NCI-H1694 (cell line): ENCODE data around the gene BMPR1B.
"Not testable (repeated sequence)": the region's sequence is repeated elsewhere in the genome, so short reads cannot be mapped to it uniquely, and the experiment has no call there.

ENCODE experiments used
- DNase-seq: peaks from one replicate; lab custom pipeline; 2025; lab: John Stamatoyannopoulos, UW

BMPR1B gene

DNA sequence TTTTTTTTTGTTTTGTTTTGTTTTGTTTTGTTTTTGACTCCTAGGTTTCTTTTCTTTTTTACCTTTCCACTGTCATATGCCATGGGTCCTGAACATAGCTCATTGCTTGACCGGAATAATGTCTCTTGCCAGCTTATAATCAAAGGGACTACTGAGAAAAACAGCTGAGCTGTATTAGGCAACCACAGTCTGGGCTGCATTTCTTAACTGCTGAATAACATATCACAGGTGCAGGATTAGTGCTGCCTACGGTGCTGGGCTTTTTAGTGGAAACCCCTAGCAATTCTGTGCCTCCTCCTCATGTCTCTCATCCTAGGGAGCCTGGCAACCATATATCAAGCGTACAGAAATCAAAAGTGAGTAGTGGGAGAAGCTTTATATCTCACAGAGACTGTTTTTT is 333.5 kb downstream of the BMPR1B start:
- DNase-seq = no peak

DNA sequence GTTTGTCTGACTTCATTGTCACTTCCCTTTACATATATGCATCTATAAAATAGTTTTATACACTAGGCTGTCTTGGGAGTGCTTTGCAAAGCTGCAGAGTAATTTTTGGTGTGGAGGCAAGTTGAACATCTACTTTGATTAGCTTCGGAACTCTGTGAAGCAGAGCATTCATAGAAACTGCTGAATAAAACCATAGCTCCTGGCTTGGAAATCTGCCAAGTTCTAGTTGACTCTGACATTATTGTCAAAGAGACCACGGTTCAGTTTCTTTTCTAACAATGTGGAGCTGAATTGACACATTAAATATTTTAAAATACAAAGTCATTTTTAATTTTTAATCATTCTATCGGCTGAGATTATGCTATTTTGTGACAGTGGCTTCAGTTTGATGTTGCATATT is 335.0 kb downstream of the BMPR1B start:
- DNase-seq = no peak

DNA sequence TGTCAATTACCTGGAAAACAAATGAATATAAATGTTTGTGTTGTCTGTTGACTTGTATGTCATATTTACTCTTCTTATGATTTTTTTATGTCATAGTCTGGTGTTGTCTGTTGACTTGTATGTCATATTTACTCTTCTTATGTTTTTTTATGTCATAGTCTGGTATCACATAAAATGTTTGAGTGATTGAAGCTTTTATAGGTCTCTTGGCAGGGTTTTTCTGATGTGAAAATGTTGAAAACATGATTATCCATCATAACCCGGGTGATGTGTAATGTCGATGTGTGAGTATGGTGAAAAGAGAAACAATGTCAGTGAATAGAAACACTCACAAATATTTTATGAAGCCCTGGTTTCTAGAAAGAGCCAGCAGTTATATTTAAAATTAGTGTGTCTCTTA is 335.7 kb downstream of the BMPR1B start:
- DNase-seq = no peak

DNA sequence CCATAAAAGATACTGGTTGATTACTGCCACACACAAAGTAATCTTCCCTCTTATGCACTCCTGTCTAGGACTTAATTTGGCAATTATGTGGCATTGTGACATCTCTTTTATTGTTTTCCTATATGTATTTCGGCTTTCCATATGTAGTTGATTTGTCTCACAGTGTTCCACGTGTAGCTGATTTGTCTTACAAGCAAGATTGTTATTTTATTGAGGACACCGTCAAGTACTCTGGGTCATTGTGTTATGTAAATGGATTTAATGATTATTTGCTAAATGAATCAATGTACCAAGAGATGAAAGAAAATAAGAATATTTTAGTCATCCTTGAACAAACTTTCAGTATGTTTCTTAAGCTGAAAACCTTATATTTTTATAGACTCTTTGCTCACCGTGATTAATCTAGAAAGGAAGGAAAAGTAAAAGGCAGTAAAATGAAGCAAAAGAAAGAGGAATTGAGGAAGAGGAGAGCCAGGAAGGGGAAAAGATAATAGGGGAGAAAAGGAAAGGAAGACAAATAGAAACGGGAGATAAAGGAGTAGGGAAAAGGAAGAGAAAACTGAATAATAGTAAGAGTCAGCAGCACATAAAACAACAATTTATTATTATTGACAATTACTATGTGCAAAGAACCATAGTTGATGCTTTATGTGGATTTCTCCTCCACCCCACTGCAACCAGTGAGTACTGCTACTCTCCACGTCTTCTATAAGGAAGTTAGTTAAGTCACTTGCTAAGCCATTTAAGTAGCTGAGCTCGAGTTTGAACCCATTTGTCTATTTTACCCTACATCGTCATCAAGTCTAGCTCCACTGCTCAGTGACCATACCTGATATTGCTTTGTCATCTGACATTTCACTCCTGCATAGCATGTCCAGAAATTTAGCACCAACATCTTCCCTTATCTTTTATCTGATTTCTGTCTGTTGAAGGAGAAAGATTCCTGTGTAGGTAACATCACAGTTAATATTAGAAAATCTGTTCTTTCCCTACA is 336.5 kb downstream of the BMPR1B start:
- DNase-seq = no peak

DNA sequence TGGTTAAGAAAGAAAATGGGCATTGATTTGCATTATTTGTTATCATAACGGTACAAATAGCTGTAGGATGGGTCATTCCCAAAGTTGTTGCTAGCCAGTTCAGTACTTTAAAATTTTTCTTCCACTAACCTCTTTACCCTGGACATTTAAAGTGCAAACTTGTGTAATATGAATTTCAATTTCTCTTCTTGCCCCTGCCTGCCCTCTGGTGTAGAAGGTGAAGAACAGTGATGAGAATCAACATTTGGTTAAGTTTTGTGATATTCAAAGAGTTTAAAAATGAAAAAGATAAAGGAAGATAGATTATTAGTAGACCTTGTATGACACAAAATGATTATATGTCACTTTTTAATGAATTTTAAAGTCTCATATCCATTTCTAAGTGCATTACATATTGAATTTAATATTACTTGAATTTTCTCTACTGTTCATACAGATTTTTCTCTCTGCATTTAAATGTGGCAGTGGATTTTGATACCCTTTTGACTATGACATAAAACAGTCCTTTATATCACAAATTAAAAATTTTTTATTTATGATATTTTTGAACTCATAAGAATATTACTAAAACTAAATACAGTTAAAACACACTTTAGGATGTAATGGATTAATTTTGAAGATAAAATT is 337.7 kb downstream of the BMPR1B start:
- DNase-seq = no peak

DNA sequence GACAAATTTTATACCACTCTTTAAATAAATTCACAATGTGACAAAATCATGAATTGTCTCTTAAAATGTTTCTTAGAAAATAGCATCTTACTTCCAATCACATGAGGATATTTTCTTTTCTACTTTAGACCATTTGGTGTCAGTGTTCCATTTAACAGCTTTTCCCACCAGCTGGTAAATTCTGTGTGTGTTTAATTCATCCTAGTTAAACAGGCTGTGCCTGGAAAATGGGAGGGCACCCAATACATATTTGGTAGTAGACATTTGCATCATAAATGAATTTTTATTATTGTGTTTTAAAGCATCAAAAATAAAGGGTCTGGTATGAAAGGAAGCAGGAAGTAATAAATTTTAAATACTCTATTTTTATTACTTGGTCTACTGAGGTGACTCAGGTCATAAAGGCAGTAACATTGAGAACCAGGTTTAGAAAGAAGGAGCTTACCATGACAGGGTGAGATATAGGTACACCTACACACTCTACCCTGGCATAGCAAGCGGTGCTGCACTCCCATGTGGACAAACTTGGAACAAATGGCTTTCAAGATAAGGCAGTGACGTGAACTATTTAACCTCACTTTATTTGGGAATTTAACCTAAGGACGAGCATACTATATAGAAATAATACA is 344.5 kb downstream of the BMPR1B start:
- no peak for DNase-seq

DNA sequence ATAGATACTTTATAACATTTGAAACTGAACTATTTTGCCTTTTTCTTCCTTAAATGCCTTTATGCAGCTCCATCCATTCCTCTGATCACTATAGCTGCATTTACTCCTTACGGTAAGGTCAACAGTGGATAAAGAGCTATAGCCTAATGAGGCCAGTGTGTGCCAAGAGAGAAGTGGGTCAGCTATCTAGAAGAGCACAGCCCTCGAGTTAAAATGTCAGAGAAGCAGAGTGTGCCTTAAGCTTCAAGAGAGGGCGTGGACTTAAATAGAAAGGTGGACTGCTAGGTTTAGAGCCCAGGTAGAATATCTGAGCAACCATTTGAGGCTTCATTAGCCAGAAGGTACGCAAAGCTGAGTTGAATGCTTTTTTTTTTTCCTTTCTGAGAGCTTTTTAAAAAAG is 347.4 kb downstream of the BMPR1B start:
- DNase-seq = no peak

DNA sequence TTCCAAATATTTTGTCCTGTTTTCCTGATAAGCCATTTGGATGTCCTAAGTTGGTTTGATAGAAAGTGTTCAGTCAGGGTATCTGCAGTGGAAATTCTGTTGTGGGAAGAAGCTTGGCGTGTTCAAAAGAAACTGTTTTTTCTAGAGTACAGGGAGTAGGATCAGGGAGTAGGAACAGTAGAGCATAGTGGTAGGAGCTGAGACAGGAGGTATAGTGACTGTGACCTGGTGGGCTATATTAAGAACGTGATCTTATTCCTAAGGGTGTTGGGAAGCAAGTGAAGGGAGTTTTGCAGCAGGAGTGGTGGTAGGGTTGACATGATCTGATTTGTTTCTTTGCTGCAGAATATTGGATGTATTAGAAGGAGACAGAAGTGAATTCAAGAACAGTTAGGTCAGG is 348.2 kb downstream of the BMPR1B start:
- DNase-seq = no peak

DNA sequence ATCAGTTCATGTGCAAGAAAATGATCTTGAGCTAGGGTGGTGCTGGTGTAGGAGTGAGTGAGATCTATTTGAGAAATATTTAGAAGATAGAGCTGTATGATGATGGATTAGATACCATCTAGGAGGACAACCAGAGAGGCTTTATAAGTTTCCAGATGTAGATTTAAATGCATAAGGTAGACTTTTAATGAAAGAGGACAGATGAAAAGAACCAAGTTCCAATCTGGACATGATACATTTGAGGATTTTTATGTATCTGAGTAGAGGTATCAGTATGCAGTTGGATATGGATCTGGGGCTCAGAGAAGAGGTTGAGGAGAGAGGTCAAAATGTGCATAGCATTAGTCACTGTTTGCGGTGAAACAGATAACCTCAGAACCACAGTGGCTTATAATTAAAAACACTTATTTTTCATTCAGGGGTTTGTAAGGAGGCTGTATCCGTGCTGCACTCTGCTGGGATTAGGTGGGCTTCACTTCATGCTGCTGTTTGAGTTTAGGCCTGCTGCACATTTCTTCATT is 348.7 kb downstream of the BMPR1B start:
- no peak for DNase-seq

DNA sequence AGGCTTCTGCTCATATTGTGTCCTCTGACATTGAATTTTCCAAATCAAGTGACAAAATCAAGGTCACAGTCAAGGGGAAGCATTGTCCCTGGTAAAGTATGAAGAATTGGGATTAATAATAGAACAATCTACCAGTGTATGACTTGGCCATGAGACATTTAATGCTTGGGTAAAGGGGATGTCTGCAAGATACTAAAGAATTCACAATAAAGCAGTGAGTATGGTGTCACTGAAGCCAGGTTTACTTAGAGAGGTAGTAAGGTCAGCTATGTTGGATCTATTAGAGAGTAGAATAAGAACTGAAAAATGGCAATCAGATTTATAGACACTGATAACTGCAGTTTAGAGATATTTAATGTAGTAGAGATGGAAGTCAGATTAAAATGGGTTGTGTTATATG is 349.2 kb downstream of the BMPR1B start:
- DNase-seq = no peak

DNA sequence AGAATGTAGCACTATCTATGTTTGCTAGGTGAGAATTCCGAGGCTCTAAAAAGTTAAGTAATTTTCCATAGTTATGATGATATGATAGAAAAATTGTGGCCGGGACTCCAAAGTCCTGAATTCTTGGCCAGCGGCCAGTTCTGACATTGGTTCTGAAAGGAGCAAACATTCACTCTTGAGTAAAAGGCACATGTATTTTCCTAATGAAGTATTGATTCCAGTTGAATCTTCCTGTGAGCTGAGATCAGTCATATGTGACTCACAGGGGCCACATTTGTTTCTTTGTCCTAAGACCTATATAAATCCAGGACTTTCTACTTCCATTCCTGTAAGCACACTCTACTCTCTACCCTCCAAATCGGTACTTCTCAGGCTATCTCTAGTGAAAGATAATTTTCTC is 349.9 kb downstream of the BMPR1B start:
- DNase-seq = no peak

DNA sequence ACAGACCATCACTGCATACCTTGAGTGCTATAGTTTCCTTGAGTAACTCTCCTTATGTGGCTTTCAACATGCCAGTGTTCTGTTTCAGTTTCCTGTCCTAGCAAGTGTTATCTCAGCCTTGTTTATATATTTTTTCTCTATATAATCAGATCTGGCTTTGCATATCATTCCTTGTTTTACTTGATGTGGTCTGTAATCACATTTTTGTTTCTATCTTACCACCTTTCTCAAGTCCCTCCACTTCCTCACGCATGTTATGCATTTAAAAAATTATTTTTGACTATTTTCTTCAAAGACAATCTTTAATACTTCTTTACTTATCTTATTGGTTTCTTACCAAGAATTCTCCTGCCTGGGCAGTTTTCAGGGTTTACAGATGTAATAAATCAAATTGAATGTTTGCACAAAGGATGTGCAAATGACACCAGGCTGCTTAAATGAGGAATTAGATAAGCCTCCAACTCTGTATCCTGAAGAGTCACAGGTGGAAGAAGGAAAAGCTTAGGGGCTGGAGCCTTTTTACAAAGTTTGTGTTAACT is 351.2 kb downstream of the BMPR1B start:
- DNase-seq = no peak

DNA sequence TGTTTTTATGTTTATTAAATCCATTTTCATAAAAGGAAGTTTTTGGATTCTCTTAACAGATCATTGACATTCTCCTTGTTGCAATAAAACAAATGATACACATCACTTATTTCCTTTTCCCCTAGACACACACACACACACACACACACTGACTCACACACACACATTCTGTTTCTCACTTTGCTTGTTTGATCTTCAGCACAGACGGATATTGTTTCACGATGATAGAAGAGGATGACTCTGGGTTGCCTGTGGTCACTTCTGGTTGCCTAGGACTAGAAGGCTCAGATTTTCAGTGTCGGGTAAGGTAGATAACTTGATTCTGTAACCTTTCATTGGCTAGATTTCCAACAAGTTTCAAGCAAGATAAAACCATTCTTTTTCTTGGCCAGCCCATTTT is 356.8 kb downstream of the BMPR1B start:
- DNase-seq = no peak

DNA sequence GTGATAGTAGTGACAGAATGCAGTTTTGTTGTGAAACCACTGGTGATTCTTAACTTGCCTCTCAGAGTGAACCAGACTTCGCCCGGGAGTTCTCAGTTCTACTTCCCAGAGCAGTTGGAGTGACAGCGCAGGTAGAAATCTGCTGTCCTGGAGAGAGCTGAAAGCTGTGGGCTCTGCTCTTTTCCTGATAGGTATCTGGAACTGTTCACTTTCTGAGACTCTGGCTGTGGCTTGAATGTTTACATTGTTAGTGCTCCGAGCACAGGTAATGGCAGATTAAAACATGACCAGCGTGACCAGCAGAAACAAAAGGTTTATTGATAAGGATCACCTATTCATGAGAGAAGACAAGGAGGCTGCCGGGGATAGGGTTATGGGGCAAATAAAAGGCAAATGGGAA is 360.7 kb downstream of the BMPR1B start:
- DNase-seq = no peak

DNA sequence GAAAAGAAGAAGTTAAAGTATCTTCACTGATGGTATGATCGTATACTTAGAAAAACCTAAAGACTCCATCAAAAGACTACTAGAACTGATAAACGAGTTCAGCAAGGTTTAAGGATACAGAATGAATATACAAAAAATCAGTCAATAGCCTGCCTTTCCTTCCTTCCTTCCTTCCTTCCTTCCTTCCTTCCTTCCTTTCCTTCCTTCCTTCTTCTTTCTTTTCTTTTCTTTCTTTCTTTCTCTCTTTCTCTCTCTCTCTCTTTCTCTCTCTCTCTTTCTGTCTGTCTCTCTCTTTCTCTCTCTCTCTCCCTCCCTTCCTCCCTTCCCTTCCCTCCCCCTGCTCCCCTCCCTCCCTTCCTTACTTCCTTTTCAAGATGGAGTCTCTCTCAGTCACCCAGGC is 362.7 kb downstream of the BMPR1B start:
- DNase-seq = no peak

DNA sequence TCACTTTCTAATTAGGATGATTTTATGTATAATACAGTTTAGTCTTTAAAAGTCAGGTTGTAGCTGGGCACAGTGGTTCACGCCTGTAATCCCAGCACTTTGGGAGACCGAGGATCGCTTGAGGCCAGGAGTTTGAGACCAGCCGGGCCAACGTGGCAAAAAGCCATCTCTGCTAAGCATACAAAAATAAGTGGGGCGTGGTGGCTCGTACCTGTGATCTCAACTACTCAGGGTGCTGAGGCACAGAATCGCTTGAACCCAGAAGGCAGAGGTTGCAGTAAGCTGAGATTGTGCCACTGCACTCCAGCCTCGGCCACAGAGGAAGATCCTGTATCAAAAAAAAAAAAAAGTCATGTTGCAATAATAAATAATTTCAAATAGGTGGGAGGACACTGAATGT is 364.2 kb downstream of the BMPR1B start:
- no peak for DNase-seq

DNA sequence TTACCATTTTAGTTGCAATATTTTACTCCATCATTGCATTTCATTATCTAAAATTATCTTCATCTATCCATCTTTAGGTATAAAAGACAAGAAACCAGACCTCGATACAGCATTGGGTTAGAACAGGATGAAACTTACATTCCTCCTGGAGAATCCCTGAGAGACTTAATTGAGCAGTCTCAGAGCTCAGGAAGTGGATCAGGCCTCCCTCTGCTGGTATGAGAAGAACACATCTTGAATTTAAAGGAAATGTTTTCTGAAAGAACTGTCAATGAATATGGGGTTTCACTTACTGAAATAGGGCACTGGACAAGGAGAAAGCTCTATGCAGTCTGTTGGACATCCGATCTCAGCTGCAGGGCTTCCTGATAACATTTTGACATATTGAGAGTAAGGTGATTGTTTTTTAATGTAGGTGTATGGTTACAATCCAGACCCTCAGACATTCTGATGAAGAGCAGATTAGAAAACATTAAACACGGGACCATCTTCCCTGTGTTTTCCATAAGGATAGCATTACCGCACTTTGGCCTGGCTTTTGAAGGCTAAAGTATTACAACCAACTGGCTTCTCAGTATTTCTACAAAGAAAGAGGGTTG is 367.2 kb downstream of the BMPR1B start:
- DNase-seq = no peak

DNA sequence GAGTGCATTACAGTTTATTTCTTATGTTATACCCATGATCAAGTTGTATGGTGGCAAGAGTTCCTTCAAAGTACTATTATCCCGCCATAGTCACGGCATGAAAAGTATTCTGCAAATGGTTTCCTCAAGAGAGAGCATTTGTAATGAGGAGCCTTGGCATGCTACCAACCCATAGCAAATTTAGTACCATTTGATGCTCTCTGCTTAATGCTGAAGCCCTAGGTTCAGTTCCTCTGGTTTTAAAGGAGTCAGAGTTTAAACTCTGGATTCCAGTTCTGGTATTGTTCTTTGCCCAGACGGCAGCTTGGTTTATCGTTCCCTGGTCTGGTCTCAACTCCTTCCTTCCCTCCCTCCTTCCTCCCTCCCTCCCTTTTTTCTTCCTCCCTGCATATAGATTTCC is 371.3 kb downstream of the BMPR1B start:
- DNase-seq = no peak

DNA sequence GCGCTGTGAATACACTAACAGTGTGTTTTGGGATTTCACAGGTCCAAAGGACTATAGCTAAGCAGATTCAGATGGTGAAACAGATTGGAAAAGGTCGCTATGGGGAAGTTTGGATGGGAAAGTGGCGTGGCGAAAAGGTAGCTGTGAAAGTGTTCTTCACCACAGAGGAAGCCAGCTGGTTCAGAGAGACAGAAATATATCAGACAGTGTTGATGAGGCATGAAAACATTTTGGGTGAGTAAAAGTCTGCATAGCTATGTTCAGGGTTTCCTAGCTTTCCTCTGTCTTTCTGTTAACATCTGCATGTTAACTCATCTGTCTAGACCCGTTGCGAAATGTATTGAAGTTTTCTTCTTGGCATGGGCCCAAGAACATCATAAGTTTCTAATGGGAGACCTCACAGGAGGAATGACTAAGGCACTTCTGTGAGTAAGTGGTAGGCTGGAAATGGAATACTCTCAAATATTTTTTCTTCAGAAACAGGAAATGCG is 372.1 kb downstream of the BMPR1B start:
- DNase-seq = no peak

DNA sequence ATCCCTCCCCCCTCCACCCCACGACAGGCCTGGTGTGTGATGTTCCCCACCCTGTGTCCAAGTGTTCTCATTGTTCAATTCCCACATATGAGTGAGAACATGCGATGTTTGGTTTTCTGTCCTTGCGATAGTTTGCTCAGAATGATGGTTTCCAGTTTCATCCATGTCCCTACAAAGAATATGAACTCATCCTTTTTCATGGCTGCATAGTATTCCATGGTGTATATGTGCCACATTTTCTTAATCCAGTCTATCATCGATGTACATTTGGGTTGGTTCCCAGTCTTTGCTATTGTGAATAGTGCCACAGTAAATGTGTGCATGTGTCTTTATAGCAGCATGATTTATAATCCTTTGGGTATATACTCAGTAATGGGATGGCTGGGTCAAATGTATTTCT is 376.3 kb downstream of the BMPR1B start:
- not testable (repeated sequence) for DNase-seq

DNA sequence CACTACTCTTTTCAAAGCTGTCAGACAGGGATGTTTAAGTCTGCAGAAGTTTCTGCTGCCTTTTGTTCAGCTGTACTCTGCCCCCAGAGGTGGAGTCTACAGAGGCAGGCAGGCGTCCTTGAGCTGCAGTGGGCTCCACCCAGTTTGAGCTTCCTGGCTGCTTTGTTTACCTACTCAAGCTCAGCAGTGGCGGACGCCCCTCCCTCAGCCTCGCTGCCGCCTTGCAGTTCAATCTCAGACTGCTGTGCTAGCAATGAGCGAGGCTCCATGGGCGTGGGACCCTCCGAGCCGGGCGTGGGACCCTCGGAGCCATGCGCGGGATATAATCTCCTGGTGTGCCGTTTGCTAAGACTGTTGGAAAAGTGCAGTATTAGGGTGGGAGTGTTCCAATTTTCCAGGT is 381.7 kb downstream of the BMPR1B start:
- DNase-seq = not testable (repeated sequence)

DNA sequence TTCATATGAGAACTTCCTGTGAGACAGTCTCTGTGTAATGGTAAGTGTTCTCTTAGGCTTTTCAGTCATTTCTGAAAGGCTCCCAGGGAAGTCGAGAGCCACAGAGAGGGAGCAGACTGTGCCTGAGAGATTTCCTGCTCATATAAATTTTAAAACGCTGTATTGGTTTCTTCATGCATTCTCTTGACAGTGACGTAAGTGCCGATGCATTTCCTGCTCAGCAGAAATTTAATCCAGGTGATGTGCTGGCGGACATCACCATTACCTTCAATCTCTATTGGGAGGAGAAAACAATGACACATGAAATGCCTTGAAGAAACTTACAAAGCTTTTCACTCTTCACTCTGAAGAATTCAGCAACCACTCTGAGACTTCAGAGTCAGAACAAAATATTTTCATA is 383.6 kb downstream of the BMPR1B start:
- no peak for DNase-seq
